ENCODE measurements around the gene ATP5ME.

GRCh38 chr4:680091-680490, 6.0 kb upstream of the ATP5ME start:
- TF ChIP-seq CTCF (IDR thresholded peaks at IDR 0.05): no peak
- no peak for TF ChIP-seq POLR2A (IDR thresholded peaks at IDR 0.05)

Data from esophagus squamous epithelium (tissue), 4 donors.